KMS-11 (cell line): ENCODE data around the gene CD302.
"Not testable (repeated sequence)": the region's sequence is repeated elsewhere in the genome, so short reads cannot be mapped to it uniquely, and the experiment has no call there.

Source experiments
- H2AFZ ChIP-seq: fragments of 200-600 bp; sonication (generic); 2 replicates; pipeline ENCODE4 v1.6.1; 2016; ENCODE audit warnings: antibody characterized with exemption, mixed run types, low read depth
- H3K27ac ChIP-seq: fragments of 200-600 bp; sonication (generic); 2 replicates; pipeline ENCODE4 v1.6.1; 2016; ENCODE audit warnings: mild to moderate bottlenecking, mixed run types
- H3K27me3 ChIP-seq: fragments of 200-600 bp; sonication (generic); 2 replicates; pipeline ENCODE4 v1.6.1; 2017; ENCODE audit warnings: mild to moderate bottlenecking, low read depth, mixed run types, moderate library complexity; ENCODE audit not compliant: insufficient read depth
- H3K36me3 ChIP-seq: fragments of 200-600 bp; sonication (generic); 2 replicates; pipeline ENCODE4 v1.6.1; 2017; ENCODE audit warnings: mild to moderate bottlenecking, mixed run types; ENCODE audit not compliant: insufficient read depth
- H3K4me1 ChIP-seq: fragments of 200-600 bp; sonication (generic); 2 replicates; pipeline ENCODE4 v1.6.1; 2016; ENCODE audit warnings: mild to moderate bottlenecking, low read depth, mixed run types; ENCODE audit not compliant: poor library complexity, severe bottlenecking
- H3K4me2 ChIP-seq: fragments of 200-600 bp; sonication (generic); 2 replicates; pipeline ENCODE4 v1.7.0; 2016; ENCODE audit warnings: mild to moderate bottlenecking, mixed run types
- H3K4me3 ChIP-seq: fragments of 200-600 bp; sonication (generic); IDR thresholded peaks from 2 replicates; pipeline ENCODE4 v1.6.1; 2017; ENCODE audit warnings: low read depth, low read length, mixed read lengths; ENCODE audit not compliant: insufficient read depth
- H3K79me2 ChIP-seq: fragments of 200-600 bp; sonication (generic); 2 replicates; pipeline ENCODE4 v1.6.1; 2016; ENCODE audit warnings: low read depth, mixed run types; ENCODE audit not compliant: insufficient read depth
- H3K9ac ChIP-seq: fragments of 200-600 bp; sonication (generic); 2 replicates; pipeline ENCODE4 v1.6.1; 2016; ENCODE audit warnings: mild to moderate bottlenecking, mixed run types
- H4K20me1 ChIP-seq: fragments of 200-600 bp; sonication (generic); 2 replicates; pipeline ENCODE4 v1.6.1; 2016; ENCODE audit warnings: mild to moderate bottlenecking, mixed run types; ENCODE audit not compliant: insufficient read depth
- CTCF ChIP-seq: fragments of 200-600 bp; sonication (generic); conservative IDR thresholded peaks from 2 replicates; pipeline ENCODE4 v1.6.1; 2017; ENCODE audit warnings: low read depth, mild to moderate bottlenecking, antibody characterized with exemption, low read length, moderate library complexity, mixed read lengths

CD302 gene

GRCh38 chr2:159832026-159832425 lies 34.0 kb upstream of the CD302 start:
- no peak overlapping the region for H3K9ac ChIP-seq
- no peak overlapping the region for H3K27ac ChIP-seq
- no peaks in the 10 kb centered on the region for H4K20me1 ChIP-seq
- H3K4me1 ChIP-seq: no peaks in the 10 kb centered on the region
- H3K36me3 ChIP-seq: no peaks in the 10 kb centered on the region
- H3K27me3 ChIP-seq: no peaks in the 10 kb centered on the region
- no peaks in the 10 kb centered on the region for H3K79me2 ChIP-seq
- no peak for TF ChIP-seq CTCF
- H3K4me3 ChIP-seq: no peak overlapping the region
- no peak overlapping the region for H3K4me2 ChIP-seq
- no peak overlapping the region for H2AFZ ChIP-seq

GRCh38 chr2:159829376-159829775 lies 31.4 kb upstream of the CD302 start:
- no peak overlapping the region for H2AFZ ChIP-seq
- H3K79me2 ChIP-seq: no peaks in the 10 kb centered on the region
- no peak overlapping the region for H3K27ac ChIP-seq
- no peak overlapping the region for H3K4me2 ChIP-seq
- no peaks in the 10 kb centered on the region for H3K4me1 ChIP-seq
- H3K4me3 ChIP-seq: no peak overlapping the region
- no peaks in the 10 kb centered on the region for H4K20me1 ChIP-seq
- TF ChIP-seq CTCF: no peak
- H3K9ac ChIP-seq: no peak overlapping the region
- H3K36me3 ChIP-seq: no peaks in the 10 kb centered on the region
- H3K27me3 ChIP-seq: no peaks in the 10 kb centered on the region

GRCh38 chr2:159828738-159829137 lies 30.7 kb upstream of the CD302 start:
- H3K4me1 ChIP-seq: no peaks in the 10 kb centered on the region
- no peak overlapping the region for H3K9ac ChIP-seq
- no peak for TF ChIP-seq CTCF
- no peak overlapping the region for H3K4me3 ChIP-seq
- no peaks in the 10 kb centered on the region for H3K36me3 ChIP-seq
- no peaks in the 10 kb centered on the region for H4K20me1 ChIP-seq
- no peaks in the 10 kb centered on the region for H3K27me3 ChIP-seq
- no peak overlapping the region for H2AFZ ChIP-seq
- H3K4me2 ChIP-seq: no peak overlapping the region
- H3K27ac ChIP-seq: no peak overlapping the region
- no peaks in the 10 kb centered on the region for H3K79me2 ChIP-seq

GRCh38 chr2:159822478-159822833 lies 24.4 kb upstream of the CD302 start:
- H3K27ac ChIP-seq, H4K20me1 ChIP-seq, H3K4me3 ChIP-seq, H3K79me2 ChIP-seq, H2AFZ ChIP-seq, H3K4me1 ChIP-seq, H3K27me3 ChIP-seq, H3K36me3 ChIP-seq, H3K4me2 ChIP-seq, H3K9ac ChIP-seq: not testable (repeated sequence)

GRCh38 chr2:159821775-159822477 lies 23.9 kb upstream of the CD302 start:
- not testable (repeated sequence) for H3K4me2 ChIP-seq, H3K4me3 ChIP-seq, H4K20me1 ChIP-seq, H3K27ac ChIP-seq, H3K4me1 ChIP-seq, H3K9ac ChIP-seq, H3K36me3 ChIP-seq, H2AFZ ChIP-seq, H3K79me2 ChIP-seq, H3K27me3 ChIP-seq
